Measurements from ENCODE around the gene DOCK9. TPM values are rescaled to one million over a fixed set of nuclear protein-coding genes. Genes with fewer than 3 reads are reported as not detected.

DOCK9 gene
- polyA plus RNA-seq, 4 donors = 53.0 to 71.7 (median 58.7) TPM

- DNase-seq (ENCODE audit: low read depth in 4 of 4, low spot score in 2 of 4) = no peak
These were observed 1.3 kb upstream of the DOCK9 start for GRCh38 chr13:98979012-98979660.

- DNase-seq (ENCODE audit: low read depth in 4 of 4, low spot score in 2 of 4) = no peak
These were observed 416 bp upstream of the DOCK9 start for GRCh38 chr13:98978280-98978679.

- DNase-seq (ENCODE audit: low read depth in 4 of 4, low spot score in 2 of 4) = no peak
These were observed 923 bp downstream of the DOCK9 start for GRCh38 chr13:98976941-98977340.

- DNase-seq (ENCODE audit: low read depth in 4 of 4, low spot score in 2 of 4) = no peak
These were observed 1.5 kb downstream of the DOCK9 start for GRCh38 chr13:98976338-98976737.

- DNase-seq (ENCODE audit: low read depth in 4 of 4, low spot score in 2 of 4) = no peak
These were observed 2.0 kb downstream of the DOCK9 start for GRCh38 chr13:98975822-98976261.

- DNase-seq (ENCODE audit: low read depth in 4 of 4, low spot score in 2 of 4) = no peak
These were observed 3.8 kb downstream of the DOCK9 start for GRCh38 chr13:98974053-98974452.

GRCh38 chr13:98972627-98973026 lies 5.2 kb downstream of the DOCK9 start:
- DNase-seq (ENCODE audit: low read depth in 4 of 4, low spot score in 2 of 4) = no peak

GRCh38 chr13:98972059-98972458 lies 5.8 kb downstream of the DOCK9 start:
- DNase-seq (ENCODE audit: low read depth in 4 of 4, low spot score in 2 of 4) = no peak

- no peak for DNase-seq (ENCODE audit: low read depth in 4 of 4, low spot score in 2 of 4)
These were observed 7.5 kb downstream of the DOCK9 start for GRCh38 chr13:98970330-98970729.

- no peak for DNase-seq (ENCODE audit: low read depth in 4 of 4, low spot score in 2 of 4)
These were observed 10.4 kb downstream of the DOCK9 start for GRCh38 chr13:98967491-98967890.

- DNase-seq (ENCODE audit: low read depth in 4 of 4, low spot score in 2 of 4) = no peak
These were observed 11.8 kb downstream of the DOCK9 start for GRCh38 chr13:98966019-98966418.

- no peak for DNase-seq (ENCODE audit: low read depth in 4 of 4, low spot score in 2 of 4)
These were observed 12.5 kb downstream of the DOCK9 start for GRCh38 chr13:98965325-98965724.

- no peak for DNase-seq (ENCODE audit: low read depth in 4 of 4, low spot score in 2 of 4)
These were observed 13.9 kb downstream of the DOCK9 start for GRCh38 chr13:98963917-98964316.

GRCh38 chr13:98962901-98963590 lies 14.8 kb downstream of the DOCK9 start:
- DNase-seq (ENCODE audit: low read depth in 4 of 4, low spot score in 2 of 4) = no peak

GRCh38 chr13:98961503-98962105 lies 16.3 kb downstream of the DOCK9 start:
- DNase-seq (ENCODE audit: low read depth in 4 of 4, low spot score in 2 of 4) = no peak

GRCh38 chr13:98960606-98961502 lies 17.0 kb downstream of the DOCK9 start:
- no peak for DNase-seq (ENCODE audit: low read depth in 4 of 4, low spot score in 2 of 4)

- DNase-seq (ENCODE audit: low read depth in 4 of 4, low spot score in 2 of 4) = no peak
These were observed 17.9 kb downstream of the DOCK9 start for GRCh38 chr13:98959786-98960605.

GRCh38 chr13:98959291-98959690 lies 18.6 kb downstream of the DOCK9 start:
- DNase-seq (ENCODE audit: low read depth in 4 of 4, low spot score in 2 of 4) = no peak

GRCh38 chr13:98958443-98958794 lies 19.4 kb downstream of the DOCK9 start:
- no peak for DNase-seq (ENCODE audit: low read depth in 4 of 4, low spot score in 2 of 4)

All from left renal cortex interstitium (tissue), 4 donors.